ENCODE data around the gene GLB1L3.

GRCh38 chr11:134363592-134363991 lies 87.4 kb downstream of the GLB1L3 start:
- TF ChIP-seq POLR2A (IDR thresholded peaks at IDR 0.05; ENCODE audit: low read length) = no peak
- no peak for TF ChIP-seq GATA1 (IDR thresholded peaks at IDR 0.05; ENCODE audit: low read depth, low read length)
